ENCODE data around the gene GHDC.

- no peak for TF ChIP-seq CTCF (IDR thresholded peaks at IDR 0.05; ENCODE audit: low read length)
- TF ChIP-seq EZH2 (IDR thresholded peaks at IDR 0.05; ENCODE audit: borderline replicate concordance, low read length): no peak
Measured at GRCh38 chr17:42174126-42174783, 20.0 kb downstream of the GHDC start.

Data from OCI-LY1 (cell line).